GM21825 (cell line): ENCODE data around the gene PRKG2.
"Not testable (repeated sequence)": the region's sequence is repeated elsewhere in the genome, so short reads cannot be mapped to it uniquely, and the experiment has no call there.

ENCODE experiments used
- ATAC-seq: cut with Tn5 transposase; IDR thresholded peaks from one replicate; pipeline ENCODE4 v1.9.1; 2021; ENCODE audit warnings: mild to moderate bottlenecking, moderate library complexity; ENCODE audit not compliant: unreplicated experiment

Gene PRKG2

DNA sequence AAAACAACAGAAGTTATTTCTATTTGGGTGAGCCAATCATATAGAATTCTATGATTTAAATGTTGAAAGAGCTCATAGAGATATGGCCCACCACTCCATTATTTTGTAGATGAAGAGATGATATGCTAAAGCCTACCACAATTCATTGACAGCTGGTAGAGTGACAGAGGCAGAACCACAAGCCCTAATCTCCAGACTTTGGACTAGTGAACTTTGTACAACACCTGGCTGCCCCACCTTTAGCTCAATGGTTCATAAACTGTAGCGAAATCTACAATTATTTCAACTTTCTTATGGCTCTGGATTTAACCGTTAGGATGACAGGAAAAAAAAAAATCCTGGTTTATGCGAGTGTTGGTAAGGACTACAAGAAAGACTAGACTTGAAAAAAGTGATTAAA is 50.9 kb downstream of the PRKG2 start:
- no peak for ATAC-seq

DNA sequence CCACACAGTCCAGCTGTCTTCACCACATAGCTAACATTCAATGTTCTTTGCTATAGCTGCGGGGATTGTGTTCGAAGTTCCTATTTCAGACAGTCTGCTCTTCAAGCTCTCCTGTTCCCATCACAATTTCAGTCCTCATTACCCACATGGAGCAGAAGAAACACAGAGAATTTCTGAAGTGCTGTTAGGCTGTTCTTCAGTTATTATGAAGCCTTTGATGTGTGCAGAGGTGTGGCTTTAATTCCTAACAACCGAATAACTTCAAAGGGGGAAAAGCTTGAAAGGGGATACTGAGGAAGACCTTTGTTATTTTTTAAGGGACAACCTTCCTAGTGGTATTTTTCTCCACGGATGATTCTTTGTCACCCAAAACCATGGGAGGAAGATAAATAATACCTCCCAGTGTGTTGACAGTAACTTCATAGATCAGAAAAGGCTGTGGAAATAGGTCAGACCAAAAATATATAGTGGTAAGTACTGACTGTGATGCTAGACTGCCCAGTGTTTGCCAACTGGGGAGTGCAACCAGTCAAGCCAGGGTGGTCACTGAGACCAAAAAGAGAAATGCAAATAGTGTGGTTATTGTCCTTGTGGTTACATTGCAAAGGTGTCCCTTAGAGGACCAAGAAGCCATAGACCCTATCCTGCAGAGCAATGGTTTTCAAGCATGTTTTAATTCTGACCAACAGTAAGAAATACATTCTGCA is 52.1 kb downstream of the PRKG2 start:
- no peak for ATAC-seq

DNA sequence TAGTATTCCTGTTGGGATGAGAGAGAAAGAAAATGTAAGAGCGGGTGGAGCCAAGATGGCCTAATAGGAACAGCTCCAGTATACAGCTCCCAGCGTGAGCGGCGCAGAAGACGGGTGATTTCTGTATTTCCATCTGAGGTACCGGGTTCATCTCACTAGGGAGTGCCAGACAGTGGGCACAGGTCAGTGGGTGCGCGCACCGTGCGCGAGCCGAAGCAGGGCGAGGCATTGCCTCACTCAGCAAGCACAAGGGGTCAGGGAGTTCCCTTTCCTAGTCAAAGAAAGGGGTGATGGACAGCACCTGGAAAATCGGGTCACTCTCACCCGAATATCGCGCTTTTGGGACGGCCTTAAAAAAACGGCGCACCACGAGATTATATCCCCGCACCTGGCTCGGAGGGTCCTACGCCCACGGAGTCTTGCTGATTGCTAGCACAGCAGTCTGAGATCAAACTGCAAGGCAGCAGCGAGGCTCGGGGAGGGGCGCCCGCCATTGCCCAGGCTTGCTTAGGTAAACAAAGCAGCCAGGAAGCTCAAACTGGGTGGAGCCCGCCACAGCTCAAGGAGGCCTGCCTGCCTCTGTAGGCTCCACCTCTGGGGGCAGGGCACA is 61.2 kb downstream of the PRKG2 start:
- not testable (repeated sequence) for ATAC-seq

DNA sequence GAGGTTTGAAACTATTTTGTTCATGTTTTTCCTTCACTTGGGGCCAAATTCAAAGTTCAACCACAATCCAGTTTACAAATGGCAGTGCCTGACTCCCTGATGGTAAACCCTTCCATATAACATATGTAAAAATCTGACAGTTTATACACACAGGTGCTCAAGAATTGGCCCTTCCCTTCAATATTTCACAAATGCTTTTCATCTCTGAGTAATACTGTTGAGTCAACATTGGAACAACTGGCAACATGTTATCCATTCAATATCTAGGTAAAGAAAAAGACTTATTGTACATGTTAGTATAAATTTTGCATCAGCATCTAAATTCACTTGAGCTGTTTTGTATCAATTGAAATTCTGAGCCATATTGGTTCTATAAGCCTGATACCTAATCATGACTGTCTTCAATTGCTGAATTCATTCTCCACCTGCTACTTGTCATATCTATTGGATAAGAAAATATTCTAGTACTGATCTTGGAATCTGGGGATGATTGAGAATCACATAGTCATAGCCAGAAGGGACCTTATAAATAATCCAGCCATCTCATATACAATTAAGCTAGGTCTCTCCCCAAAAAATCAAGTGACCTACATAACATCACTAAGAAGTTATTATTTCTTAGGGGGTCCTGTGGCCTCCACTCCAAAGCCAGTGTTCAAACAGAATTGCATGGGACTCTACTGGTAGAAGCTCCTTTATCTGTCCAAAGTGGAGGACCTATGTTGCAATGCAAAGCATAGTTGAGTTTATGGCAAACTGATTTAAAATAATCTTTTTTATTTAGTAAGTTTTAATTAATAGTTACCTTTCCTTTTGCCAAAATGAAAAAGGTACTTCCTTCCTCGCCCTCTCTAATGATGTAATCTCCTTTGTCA is 61.9 kb downstream of the PRKG2 start:
- no peak for ATAC-seq

DNA sequence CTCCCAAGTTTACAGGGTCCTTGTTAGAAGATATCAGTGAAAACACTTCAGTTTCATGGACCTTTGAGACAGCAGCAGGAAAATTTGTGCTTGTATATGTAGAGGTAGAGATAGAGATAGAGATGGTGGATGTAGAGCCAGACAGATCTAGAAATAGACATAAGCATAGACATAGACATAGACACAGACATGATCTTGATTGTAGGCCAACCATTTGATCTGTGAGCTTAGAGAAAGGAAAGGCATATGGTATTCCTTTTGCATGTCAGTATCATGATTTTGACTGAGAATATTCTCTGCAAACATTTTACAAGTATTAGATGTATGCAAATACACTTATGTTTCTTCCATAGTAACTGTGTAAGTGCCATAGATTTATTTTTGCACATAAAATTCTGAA is 65.0 kb downstream of the PRKG2 start:
- ATAC-seq, result no peak

DNA sequence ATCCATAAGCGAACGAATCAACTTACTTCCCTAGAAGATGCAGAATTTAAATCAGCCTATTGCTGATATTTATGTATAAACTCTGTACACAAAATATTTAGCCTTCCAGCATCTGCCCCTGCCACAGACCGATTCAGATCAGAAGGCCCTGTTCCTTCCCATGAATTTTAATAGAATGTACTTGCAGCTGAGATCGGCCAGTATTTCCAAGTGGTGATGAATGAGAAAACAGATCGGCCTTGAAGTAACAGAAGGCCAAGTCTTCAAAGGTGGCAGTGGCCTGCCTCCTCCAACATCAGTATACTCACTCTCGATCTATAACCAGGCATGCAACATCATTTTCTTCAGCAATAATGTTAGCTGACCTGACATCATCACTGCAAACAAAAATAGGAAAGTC is 66.4 kb downstream of the PRKG2 start:
- no peak for ATAC-seq

DNA sequence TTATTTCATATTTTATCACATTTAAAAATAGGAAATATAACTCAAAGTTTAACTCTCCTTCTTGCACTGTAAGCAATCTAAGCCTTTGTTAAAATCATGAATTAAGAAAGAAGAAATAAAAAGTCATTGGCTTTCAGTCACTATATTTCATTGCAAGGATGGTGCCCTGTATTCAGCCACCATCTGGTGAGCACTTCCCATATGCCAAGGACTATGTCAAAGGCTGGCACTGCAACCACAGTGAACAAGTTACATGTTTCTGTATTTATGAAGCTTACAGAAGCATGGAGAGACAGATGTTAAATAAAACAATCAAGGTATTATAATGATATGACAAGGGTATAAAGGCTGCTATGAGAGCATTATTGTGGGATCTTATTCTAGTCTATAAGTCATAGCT is 68.6 kb downstream of the PRKG2 start:
- no peak for ATAC-seq

DNA sequence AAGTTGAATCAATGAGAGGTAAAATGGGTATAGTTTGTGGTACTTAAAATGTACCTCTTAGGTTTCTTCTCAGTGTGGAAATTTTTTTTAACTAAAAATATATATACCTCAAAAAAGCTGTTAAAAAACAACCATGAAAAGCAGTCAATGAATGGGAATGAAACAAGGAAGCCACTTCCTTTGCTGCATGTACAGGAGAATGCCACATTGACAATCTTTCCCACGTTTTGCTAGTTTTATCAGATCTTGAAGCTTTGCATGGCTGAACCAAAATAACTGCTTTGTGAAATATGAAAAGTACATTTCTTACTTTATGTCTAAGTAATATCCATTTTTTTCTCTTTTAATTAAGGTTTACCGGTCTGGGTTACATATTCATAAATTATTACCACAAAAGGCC is 71.8 kb downstream of the PRKG2 start:
- ATAC-seq, result no peak

DNA sequence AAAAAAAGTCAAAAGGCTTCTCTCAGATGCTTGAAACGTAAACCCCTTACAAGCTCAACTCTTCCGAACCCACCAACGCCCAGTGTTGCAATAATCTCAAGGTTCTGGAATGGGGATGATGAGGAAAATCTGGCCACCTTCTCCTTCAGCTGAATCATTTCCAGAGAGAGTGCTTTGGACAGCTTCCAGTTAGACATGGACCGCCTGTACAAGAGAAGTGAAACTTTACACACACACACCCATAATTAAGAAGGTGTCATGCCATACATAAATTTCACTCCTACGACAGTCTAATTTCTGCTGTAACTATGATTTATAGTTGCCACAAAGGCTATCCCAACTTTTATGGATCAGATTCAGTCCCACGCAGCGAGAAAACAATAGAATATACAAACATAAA is 72.3 kb downstream of the PRKG2 start:
- ATAC-seq, result no peak

DNA sequence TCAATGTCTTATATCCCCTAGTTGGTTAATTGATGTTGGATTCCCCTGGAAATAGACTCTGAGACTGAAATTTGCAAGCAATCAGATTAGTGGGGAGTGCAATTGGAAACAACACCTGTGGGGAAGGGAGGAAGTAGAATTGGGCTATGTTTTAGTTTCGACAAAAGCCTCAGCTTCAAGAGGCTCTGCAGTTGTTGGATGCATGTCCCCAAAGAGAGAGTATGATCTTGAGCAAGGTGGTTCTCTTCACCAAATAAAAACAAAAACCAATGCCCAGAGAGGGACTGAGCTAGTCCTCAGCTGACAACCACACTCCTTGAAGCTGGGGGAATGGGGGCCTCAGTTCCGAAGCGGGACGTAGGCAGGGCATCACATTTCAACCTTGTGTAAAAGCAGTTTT is 77.1 kb downstream of the PRKG2 start:
- ATAC-seq, result no peak

DNA sequence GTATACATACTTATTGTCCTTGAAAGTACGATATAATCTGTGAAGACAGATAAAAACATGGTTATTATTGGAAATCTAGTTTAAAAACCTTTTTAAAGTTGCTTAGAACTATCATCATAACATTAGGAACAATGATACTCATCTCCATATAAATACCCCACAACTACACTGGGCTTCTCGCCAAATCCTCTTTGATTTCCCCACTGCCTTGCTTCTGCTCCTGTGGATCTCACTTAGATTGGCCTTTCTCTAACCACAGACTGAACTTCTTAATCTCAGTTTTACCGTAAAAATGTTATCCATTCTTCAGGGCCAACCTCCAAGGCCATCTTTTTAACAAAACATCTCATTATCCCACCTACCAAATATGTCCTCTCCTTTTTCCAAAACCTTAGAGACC is 77.6 kb downstream of the PRKG2 start:
- no peak for ATAC-seq

DNA sequence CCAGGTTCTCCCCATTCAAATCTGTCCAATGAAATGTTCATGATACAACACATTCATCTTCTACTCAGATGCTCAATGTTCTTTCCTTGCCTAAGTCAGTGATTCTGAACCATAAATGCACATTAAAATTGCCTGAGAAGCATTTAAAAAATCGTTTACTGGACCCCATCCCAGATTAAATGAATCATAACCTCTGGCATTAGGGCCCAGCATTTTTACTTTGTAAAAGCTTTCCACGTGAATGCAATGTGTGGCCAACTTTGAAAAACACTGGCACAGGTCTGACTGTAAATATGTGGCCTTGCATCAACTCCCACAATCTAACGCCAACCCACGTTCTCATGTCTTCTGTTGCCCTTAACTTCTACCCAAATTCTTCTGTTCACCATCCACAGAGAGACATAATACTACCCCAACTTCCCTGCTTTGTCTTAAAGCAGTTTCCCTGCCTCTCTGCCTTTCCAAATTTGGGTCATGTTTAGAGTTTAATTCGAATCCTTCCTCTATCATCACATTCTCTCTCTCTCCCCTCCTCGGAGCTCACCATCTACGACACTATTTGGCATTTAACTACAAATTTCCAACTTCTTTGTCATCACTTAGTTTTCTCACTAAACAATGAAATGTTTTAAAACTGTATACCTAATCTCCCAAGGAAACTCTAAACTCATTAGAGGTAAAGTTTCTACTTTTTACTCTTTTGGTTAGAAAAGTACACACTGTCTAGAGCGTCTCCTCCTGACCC is 78.7 kb downstream of the PRKG2 start:
- ATAC-seq, result no peak

DNA sequence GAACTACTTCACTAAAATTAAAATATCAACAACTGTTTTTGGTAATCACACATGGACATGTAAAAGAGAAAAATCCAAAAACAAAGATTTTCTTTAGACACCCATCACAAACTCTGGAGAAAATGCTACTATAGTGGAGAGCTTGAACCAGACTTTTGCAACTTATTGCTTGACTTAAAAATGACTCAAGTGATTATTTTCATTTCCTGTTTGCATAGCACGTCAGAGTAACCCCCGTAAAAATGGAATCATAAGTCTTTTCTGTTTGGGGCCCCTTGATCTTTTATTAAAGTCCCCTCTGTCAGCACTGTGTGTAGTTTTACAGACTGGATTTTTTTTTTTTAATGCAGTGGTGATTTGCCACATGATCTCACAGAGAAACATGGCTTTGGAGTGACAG is 79.5 kb downstream of the PRKG2 start:
- ATAC-seq, result no peak

DNA sequence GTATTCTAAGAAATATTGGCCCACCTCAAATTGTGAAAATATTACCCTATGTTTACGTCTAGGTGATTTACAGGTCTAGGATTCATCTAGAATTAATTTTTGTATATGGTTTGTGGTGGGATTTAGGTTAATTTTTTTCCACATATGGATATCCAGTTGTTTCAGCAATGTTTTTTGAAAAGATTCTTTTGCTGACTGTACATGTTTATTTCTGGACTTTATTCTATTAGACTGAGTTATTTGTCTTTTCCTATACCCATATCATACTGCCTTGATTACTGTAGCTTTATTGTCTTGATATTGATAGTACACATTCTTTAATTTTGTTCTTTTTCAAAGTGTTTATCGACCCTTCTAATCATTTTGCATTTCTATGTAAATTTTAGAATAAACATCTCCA is 83.5 kb downstream of the PRKG2 start:
- no peak for ATAC-seq

DNA sequence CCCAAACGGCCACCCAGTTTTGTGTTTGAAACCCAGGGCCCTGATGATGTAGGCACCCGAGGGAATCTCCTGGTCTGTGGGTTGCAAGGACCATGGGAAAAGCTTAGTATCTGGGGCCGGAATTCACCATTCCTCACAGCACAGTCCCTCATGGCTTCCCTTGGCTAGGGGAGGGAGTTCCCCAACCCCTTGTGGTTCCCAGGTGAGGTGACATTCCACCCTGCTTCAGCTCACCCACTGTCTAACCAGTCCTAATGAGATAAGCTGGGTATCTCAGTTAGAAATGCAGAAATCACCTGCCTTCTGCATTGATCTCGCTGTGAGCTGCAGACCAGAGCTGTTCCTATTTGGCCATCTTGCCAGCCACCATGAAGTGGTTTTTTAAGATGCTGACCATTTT is 84.0 kb downstream of the PRKG2 start:
- no peak for ATAC-seq

DNA sequence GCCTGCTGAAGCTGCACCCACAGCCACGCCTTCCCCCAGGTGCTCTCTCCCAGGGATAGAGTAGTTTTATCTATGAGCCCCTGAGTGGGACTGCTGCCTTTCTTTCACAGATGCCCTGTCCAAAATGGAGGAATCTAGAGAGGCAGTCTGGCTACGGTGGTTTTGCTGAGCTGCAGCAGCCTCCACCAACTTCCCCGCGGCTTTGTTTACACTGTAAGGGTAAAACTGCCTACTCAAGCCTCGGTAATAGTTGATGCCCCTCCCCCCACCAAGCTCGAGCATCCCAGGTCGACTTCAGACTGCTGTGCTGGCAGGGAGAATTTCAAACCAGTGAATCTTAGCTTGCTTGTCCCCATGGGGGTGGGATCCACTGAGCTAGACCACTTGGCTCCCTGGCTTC is 84.5 kb downstream of the PRKG2 start:
- no peak for ATAC-seq

DNA sequence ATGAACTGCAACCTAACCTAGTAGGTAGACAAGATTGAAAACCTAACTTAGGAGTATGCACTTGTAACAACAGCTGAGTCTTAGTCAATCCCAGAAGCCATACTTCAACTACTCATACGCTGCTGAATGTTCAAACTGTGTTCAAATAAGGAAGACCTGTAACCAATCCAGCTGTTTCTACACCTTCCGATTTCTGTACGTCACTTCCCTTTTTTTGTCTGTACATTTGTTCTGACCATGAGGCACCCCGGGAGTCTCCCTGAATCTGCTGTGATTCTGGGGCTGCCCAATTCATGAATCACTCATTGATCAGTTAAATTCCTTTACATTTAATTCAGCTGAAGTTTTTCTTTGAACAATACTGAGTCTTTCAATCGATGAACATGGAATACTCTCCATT is 95.0 kb downstream of the PRKG2 start:
- ATAC-seq, result no peak

DNA sequence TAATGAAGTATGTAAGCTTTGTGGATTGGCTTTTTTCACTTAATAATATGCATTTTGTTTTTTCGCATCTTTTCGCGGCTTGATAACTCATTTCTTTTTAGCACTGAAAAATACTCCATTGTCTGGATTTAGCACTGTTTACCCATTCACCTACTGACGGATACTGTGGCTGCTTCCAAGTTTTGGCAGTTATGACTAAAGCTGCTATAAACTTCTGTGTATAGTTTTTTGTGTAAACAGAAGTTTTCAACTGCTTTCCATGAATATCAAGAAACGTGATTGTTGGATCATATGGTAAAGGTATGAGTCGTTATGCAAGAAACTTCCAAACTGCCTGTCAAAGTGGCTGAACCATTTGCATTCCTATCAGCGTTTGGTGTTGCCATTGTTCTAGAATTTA is 96.9 kb downstream of the PRKG2 start:
- ATAC-seq, result no peak

DNA sequence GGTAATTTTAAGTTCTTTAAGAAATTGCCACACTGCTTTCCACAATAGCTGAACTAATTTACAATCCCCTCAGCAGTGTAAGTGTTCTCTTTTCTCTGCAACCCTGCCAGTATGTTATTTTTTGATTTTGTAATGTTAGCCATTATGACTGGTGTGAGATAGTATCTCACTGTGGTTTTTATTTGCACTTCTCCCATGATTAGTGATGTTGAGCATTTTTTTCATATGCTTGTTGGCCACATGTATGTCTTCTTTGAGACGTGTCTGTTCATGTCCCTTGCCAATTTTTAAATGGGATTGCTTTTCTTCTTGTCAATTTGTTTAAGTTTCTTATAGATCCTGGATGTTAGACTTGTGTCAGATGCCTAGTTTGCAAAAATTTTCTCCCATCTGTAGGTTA is 98.5 kb downstream of the PRKG2 start:
- ATAC-seq, result no peak

DNA sequence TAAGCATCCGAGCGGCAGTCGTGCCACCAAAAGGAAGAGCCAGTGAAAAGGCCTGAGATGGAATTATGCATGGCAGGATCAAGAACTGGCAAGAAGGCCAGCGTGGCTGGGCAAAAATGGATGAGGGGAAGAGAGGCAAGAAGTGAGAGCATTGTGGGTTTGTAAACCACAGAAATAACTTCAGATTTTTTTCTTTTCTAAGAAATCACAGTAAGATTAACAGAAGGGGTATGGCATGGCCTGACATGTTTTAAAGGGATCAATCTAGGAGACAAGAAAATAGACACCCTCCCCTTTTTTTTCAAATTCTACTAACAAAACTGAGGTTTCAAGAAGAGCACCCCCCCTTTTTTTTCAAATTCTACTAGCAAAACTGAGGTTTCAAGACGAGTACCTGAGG is 102.0 kb downstream of the PRKG2 start:
- no peak for ATAC-seq

DNA sequence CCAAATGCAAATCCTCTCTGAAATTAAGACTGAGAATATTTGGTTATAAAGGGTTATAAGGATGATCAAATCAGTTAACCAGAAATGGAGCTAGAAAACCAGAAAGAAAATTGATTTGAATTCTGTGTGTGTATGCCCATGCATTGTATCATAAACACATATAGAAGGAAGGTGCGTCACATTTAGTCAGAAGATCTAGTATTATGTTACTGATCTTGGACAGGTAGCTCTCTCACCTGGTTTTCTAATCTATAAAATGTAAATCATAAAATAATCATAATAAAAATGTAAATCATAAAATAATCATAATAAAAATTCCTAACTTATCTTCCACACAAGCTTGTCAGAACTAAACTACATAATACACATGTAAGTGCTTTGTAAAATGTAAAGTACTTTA is 105.7 kb downstream of the PRKG2 start:
- ATAC-seq, result no peak
